Astrocyte (in vitro differentiated cells and primary cell): ENCODE results near the gene KLHL24.

Experiments used
- EZH2 ChIP-seq: IDR thresholded peaks from 2 replicates; pipeline ENCODE4 v1.6.1; 2012; ENCODE audit warnings: mild to moderate bottlenecking, low read length, inconsistent platforms; ENCODE audit not compliant: insufficient read depth
- TF ChIP-seq, protein P1 (sequence below): IDR thresholded peaks from 2 replicates; pipeline ENCODE4 v1.5.1; 2011; ENCODE audit warnings: low read depth, mild to moderate bottlenecking, inconsistent platforms, low read length, moderate library complexity; ENCODE audit not compliant: insufficient read depth

DNA sequence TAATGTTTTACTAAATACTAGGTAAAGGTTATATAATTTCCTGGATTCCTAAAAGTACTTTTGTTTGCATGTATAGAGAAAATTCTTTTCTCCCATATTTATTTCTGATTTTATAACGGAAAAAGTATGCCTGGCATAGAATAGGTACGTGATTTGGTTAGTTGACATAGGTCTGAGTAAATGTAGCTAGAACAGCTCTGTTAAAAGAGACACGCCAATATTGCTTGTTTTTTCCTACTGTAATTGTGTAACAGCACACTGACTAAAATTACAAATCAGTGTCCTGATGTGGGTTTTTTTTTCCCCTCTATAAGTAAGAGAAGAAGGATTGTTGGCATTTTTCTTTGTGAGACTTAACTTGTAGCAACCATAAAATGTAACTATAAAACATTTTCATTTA is 26.7 kb downstream of the KLHL24 start:
- TF ChIP-seq, protein P1, sequence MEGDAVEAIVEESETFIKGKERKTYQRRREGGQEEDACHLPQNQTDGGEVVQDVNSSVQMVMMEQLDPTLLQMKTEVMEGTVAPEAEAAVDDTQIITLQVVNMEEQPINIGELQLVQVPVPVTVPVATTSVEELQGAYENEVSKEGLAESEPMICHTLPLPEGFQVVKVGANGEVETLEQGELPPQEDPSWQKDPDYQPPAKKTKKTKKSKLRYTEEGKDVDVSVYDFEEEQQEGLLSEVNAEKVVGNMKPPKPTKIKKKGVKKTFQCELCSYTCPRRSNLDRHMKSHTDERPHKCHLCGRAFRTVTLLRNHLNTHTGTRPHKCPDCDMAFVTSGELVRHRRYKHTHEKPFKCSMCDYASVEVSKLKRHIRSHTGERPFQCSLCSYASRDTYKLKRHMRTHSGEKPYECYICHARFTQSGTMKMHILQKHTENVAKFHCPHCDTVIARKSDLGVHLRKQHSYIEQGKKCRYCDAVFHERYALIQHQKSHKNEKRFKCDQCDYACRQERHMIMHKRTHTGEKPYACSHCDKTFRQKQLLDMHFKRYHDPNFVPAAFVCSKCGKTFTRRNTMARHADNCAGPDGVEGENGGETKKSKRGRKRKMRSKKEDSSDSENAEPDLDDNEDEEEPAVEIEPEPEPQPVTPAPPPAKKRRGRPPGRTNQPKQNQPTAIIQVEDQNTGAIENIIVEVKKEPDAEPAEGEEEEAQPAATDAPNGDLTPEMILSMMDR, result no peak
- TF ChIP-seq EZH2, result no peak
